ENCODE measurements around the gene HIPK2. TPM values are rescaled to one million over a fixed set of nuclear protein-coding genes. Genes with fewer than 3 reads are reported as not detected.
A peak's percentile ranks its signal among the peaks of the same experiment; 100 is the strongest.

Gene HIPK2
- polyA plus RNA-seq, 3 donors, result 1.6 to 12.1 (median 3.0) TPM

DNA sequence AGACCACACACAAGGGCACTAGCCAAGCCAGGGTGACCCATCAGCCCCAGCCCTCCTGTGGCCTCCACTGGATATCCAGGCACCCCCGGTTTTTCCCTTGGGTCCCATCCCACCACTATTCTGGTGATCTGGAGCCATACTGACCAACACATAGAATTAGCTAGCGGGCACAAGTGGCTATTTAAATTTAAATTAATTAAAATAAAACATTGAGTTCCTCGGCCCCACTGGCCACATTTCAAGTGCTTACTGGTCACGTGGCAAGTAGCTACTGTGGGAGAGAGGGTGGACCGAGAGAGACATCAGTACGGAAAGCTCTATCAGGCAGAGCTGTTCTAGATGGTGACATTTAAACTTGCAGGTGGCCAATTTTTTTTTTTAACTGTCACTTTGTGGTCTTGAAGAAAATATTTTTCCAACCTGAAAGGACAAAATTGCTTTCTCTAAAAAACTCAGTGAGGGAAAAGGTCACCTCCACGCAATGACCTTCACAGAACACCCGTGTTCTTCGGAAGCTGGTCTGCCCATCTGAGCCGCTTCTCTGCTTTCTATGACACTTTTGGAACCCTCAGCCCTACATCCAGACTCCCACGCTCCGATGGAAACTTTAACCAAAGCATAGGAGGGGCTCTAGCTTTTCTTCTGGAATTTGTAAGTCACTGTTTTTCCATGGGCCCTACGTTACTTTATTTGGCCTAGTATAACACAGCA is 30.0 kb downstream of the HIPK2 start:
- Histone ChIP-seq H3K4me3 (replicated peaks in 1 of 3; ENCODE audit: low read depth in 2 of 3, low read length in 3 of 3) (no peak overlapping the region), H3K4me1 (ENCODE audit: control insufficient read depth in 1 of 2, insufficient read depth in 2 of 2, low read length in 2 of 2) (peaks cover 30 to 46% of the 10 kb centered on the region in 2 donors), H3K9me3 (replicated peaks in 1 of 2; ENCODE audit: control insufficient read depth in 1 of 2, insufficient read depth in 1 of 2, low read length in 2 of 2) (no peaks in the 10 kb centered on the region), H3K36me3 (replicated peaks in 1 of 2; ENCODE audit: control insufficient read depth in 1 of 2, insufficient read depth in 2 of 2, low read length in 2 of 2) (peaks cover 0 to 14% of the 10 kb centered on the region in 2 donors), H3K9ac (ENCODE audit: insufficient read depth, low read length, poor library complexity, severe bottlenecking) (no peak overlapping the region), H2AFZ (ENCODE audit: insufficient read depth, low read depth, low read length, poor library complexity, severe bottlenecking) (no peak overlapping the region), H3K27ac (ENCODE audit: low read depth in 1 of 2, low read length in 2 of 2) (peak overlapping the region in 1 of 2 donors; percentile 62), H3K4me2 (replicated peaks; ENCODE audit: extremely low read depth, low read length, poor library complexity, severe bottlenecking) (no peak overlapping the region), H3K27me3 (ENCODE audit: control insufficient read depth in 2 of 2, insufficient read depth in 2 of 2, low read length in 2 of 2) (no peaks in the 10 kb centered on the region), H3K79me2 (ENCODE audit: insufficient read depth, low read length) (peaks cover 98% of the 10 kb centered on the region), H4K20me1 (ENCODE audit: insufficient read depth, low read length) (peaks cover 98% of the 10 kb centered on the region)
- Mint-ChIP-seq H3K27ac (peak overlapping the region in 2 of 7 donors; percentile 62 to 68), H3K4me3 (no peak overlapping the region), H3K27me3 (ENCODE audit: low read depth in 3 of 3) (no peaks in the 10 kb centered on the region), H3K4me1 (peaks cover 68% of the 10 kb centered on the region), H3K9me3 (no peaks in the 10 kb centered on the region), H3K36me3 (peaks cover 42 to 52% of the 10 kb centered on the region in 2 donors)
- TF ChIP-seq, protein P1, sequence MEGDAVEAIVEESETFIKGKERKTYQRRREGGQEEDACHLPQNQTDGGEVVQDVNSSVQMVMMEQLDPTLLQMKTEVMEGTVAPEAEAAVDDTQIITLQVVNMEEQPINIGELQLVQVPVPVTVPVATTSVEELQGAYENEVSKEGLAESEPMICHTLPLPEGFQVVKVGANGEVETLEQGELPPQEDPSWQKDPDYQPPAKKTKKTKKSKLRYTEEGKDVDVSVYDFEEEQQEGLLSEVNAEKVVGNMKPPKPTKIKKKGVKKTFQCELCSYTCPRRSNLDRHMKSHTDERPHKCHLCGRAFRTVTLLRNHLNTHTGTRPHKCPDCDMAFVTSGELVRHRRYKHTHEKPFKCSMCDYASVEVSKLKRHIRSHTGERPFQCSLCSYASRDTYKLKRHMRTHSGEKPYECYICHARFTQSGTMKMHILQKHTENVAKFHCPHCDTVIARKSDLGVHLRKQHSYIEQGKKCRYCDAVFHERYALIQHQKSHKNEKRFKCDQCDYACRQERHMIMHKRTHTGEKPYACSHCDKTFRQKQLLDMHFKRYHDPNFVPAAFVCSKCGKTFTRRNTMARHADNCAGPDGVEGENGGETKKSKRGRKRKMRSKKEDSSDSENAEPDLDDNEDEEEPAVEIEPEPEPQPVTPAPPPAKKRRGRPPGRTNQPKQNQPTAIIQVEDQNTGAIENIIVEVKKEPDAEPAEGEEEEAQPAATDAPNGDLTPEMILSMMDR (IDR thresholded peaks at IDR 0.05), result no peak
- 98% methylated on average over 10 of the region's 13 CpGs for WGBS (ENCODE audit: insufficient coverage)
- intact Hi-C loops (cut with micrococcal nuclease), result loop anchor here in 1 of 2 donors (2.0 kb wide), 1 partner anchor 51 kb away; no protein-coding TSS in a partner anchor
- DNase-seq, result no peak

DNA sequence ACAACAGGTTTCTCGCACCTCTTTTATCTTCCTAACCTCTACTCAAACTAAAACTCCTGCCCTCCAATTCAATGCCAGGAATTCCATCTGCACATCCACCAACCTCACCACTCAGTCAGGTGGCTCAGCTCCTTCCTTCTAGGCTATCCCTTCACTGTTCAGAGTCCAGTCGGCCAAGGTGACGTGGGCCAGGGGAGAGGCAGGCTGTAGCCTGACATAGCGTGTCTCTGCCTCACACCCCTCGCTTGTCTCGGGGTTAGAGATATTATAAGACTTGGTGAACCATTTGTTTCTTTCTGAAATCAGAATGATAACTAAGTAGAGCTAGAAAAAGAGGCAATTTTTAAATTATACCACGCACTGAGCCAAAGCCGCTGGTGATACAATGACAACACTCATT is 31.1 kb downstream of the HIPK2 start:
- no peak overlapping the region for H3K27ac ChIP-seq (ENCODE audit: low read depth in 1 of 2, low read length in 2 of 2)
- H3K4me3 ChIP-seq (replicated peaks in 1 of 3; ENCODE audit: low read depth in 2 of 3, low read length in 3 of 3), result no peak overlapping the region
- Mint-ChIP-seq H3K4me3 (no peak overlapping the region), H3K27ac (peak overlapping the region in 3 of 7 donors; percentile 2 to 28 (median 4)), H3K27me3 (ENCODE audit: low read depth in 3 of 3) (no peaks in the 10 kb centered on the region), H3K4me1 (peaks cover 57% of the 10 kb centered on the region), H3K9me3 (no peaks in the 10 kb centered on the region), H3K36me3 (peaks cover 38 to 45% of the 10 kb centered on the region in 2 donors)
- H4K20me1 ChIP-seq (ENCODE audit: insufficient read depth, low read length), result peaks cover 95% of the 10 kb centered on the region
- H3K27me3 ChIP-seq (ENCODE audit: control insufficient read depth in 2 of 2, insufficient read depth in 2 of 2, low read length in 2 of 2), result no peaks in the 10 kb centered on the region
- H3K9me3 ChIP-seq (replicated peaks in 1 of 2; ENCODE audit: control insufficient read depth in 1 of 2, insufficient read depth in 1 of 2, low read length in 2 of 2), result no peaks in the 10 kb centered on the region
- DNase-seq, result no peak
- WGBS (ENCODE audit: insufficient coverage), result 77% methylated on average over 6 of the region's 8 CpGs
- H3K79me2 ChIP-seq (ENCODE audit: insufficient read depth, low read length), result peaks cover 98% of the 10 kb centered on the region
- peaks cover 30 to 46% of the 10 kb centered on the region in 2 donors for H3K4me1 ChIP-seq (ENCODE audit: control insufficient read depth in 1 of 2, insufficient read depth in 2 of 2, low read length in 2 of 2)
- peaks cover 0 to 15% of the 10 kb centered on the region in 2 donors for H3K36me3 ChIP-seq (replicated peaks in 1 of 2; ENCODE audit: control insufficient read depth in 1 of 2, insufficient read depth in 2 of 2, low read length in 2 of 2)
- TF ChIP-seq, protein P1 (IDR thresholded peaks at IDR 0.05), result no peak
- H3K4me2 ChIP-seq (replicated peaks; ENCODE audit: extremely low read depth, low read length, poor library complexity, severe bottlenecking), result no peak overlapping the region
- no peak overlapping the region for H2AFZ ChIP-seq (ENCODE audit: insufficient read depth, low read depth, low read length, poor library complexity, severe bottlenecking)
- H3K9ac ChIP-seq (ENCODE audit: insufficient read depth, low read length, poor library complexity, severe bottlenecking), result no peak overlapping the region
- intact Hi-C loops (cut with micrococcal nuclease), result no loop called here

Data from CD14-positive monocyte (primary cell).